GM19193 (cell line): ENCODE measurements around the gene LCLAT1.

ENCODE experiments used
- POLR2A ChIP-seq: IDR thresholded peaks from 4 replicates; pipeline ENCODE4 v1.6.1; 2011; ENCODE audit not compliant: insufficient read depth, insufficient read length; ENCODE audit errors: extremely low read depth

The LCLAT1 gene

GRCh38 chr2:30437809-30438548, 9.1 kb upstream of the LCLAT1 start:
- no peak for TF ChIP-seq POLR2A

GRCh38 chr2:30439296-30439695, 7.8 kb upstream of the LCLAT1 start:
- TF ChIP-seq POLR2A: no peak

GRCh38 chr2:30439879-30440278, 7.2 kb upstream of the LCLAT1 start:
- no peak for TF ChIP-seq POLR2A

- TF ChIP-seq POLR2A: no peak
These were observed 6.0 kb upstream of the LCLAT1 start for GRCh38 chr2:30441023-30441422.

- no peak for TF ChIP-seq POLR2A
These were observed 4.0 kb upstream of the LCLAT1 start for GRCh38 chr2:30443081-30443480.

GRCh38 chr2:30444273-30444672, 2.8 kb upstream of the LCLAT1 start:
- no peak for TF ChIP-seq POLR2A

- no peak for TF ChIP-seq POLR2A
These were observed 1.7 kb upstream of the LCLAT1 start for GRCh38 chr2:30445266-30445821.

GRCh38 chr2:30446602-30447148, 371 bp upstream of the LCLAT1 start:
- TF ChIP-seq POLR2A: no peak

GRCh38 chr2:30448308-30448707, 1.3 kb downstream of the LCLAT1 start:
- no peak for TF ChIP-seq POLR2A

GRCh38 chr2:30448866-30449265, 1.8 kb downstream of the LCLAT1 start:
- no peak for TF ChIP-seq POLR2A

GRCh38 chr2:30450025-30450424, 3.0 kb downstream of the LCLAT1 start:
- no peak for TF ChIP-seq POLR2A

- no peak for TF ChIP-seq POLR2A
These were observed 6.5 kb downstream of the LCLAT1 start for GRCh38 chr2:30453498-30453897.

GRCh38 chr2:30454571-30454970, 7.5 kb downstream of the LCLAT1 start:
- no peak for TF ChIP-seq POLR2A

GRCh38 chr2:30455114-30455738, 8.2 kb downstream of the LCLAT1 start:
- no peak for TF ChIP-seq POLR2A

GRCh38 chr2:30456106-30456505, 9.1 kb downstream of the LCLAT1 start:
- TF ChIP-seq POLR2A: no peak

- no peak for TF ChIP-seq POLR2A
These were observed 9.5 kb downstream of the LCLAT1 start for GRCh38 chr2:30456579-30456978.
